ENCODE results near the gene RETN.

GRCh38 chr19:7676376-7676775 lies 7.5 kb downstream of the RETN start:
- TF ChIP-seq POLR2A (IDR thresholded peaks at IDR 0.05; ENCODE audit: low read depth, low read length) (no peak), POLR2AphosphoS5 (IDR thresholded peaks at IDR 0.05; ENCODE audit: low read depth, low read length) (no peak), TAF1 (IDR thresholded peaks at IDR 0.05; ENCODE audit: borderline replicate concordance, low read depth, low read length) (no peak)

Measured in GM12892 (cell line).